ENCODE measurements around the gene IL21.

Gene IL21

DNA sequence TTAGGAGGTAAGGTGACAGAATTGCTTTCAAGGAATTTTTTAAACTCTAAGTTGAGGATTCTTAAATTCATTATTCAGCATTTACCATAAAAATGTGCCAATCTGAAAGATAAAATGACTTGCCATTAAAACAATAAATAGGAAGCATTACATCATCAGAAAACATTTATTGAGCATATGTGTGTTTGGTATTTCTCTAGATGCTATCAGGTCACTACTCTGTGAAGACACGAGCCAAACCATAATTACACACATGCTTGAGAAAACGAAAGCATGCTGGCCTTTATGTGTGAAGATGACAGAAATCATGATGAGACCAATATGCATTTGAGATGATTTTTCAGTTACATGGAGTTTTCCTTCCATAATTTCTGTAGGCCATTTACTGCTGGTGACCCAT, 12.3 kb upstream of the IL21 start:
- H2BK15ac ChIP-seq (ENCODE audit: low read depth, poor library complexity, severe bottlenecking): no peak overlapping the region
- H3K4me2 ChIP-seq (ENCODE audit: low read length, poor library complexity, severe bottlenecking): no peak overlapping the region
- no peak overlapping the region for H3K18ac ChIP-seq (ENCODE audit: low read depth in 1 of 2, low read length in 2 of 2)
- H3K79me1 ChIP-seq (replicated peaks; ENCODE audit: low read length, poor library complexity, severe bottlenecking): no peaks in the 10 kb centered on the region
- no peak overlapping the region for H2AK5ac ChIP-seq (ENCODE audit: low read length, severe bottlenecking)
- H2BK120ac ChIP-seq (ENCODE audit: low read depth, low read length): no peak overlapping the region
- no peak overlapping the region for H4K91ac ChIP-seq (ENCODE audit: low read length)
- no peak for DNase-seq
- no peak overlapping the region for H3K4me3 ChIP-seq (ENCODE audit: insufficient read depth in 1 of 2, low read depth in 1 of 2, low read length in 2 of 2)
- no peaks in the 10 kb centered on the region for H3K36me3 ChIP-seq (ENCODE audit: control insufficient read depth in 1 of 2, insufficient read depth in 2 of 2, low read depth in 1 of 2, low read length in 2 of 2)
- H3K4me1 ChIP-seq (ENCODE audit: control insufficient read depth, insufficient read depth, low read depth, low read length): no peaks in the 10 kb centered on the region
- H3K4ac ChIP-seq (ENCODE audit: low read depth in 1 of 2, low read length in 2 of 2): no peak overlapping the region
- H3K9ac ChIP-seq (ENCODE audit: low read length): no peak overlapping the region
- no peak overlapping the region for H3K27ac ChIP-seq (ENCODE audit: low read length, poor library complexity, severe bottlenecking)
- no peak overlapping the region for H2BK12ac ChIP-seq (ENCODE audit: low read length in 2 of 2)
- H2BK5ac ChIP-seq (ENCODE audit: low read depth, low read length, poor library complexity, severe bottlenecking): no peak overlapping the region
- no peaks in the 10 kb centered on the region for H3K9me3 ChIP-seq (ENCODE audit: control insufficient read depth, low read length)
- H3K14ac ChIP-seq (ENCODE audit: low read length in 2 of 2): no peak overlapping the region
- no peak overlapping the region for H2AFZ ChIP-seq (ENCODE audit: low read depth, low read length)
- H3K27me3 ChIP-seq (ENCODE audit: control insufficient read depth in 1 of 2, insufficient read depth in 1 of 2, low read length in 2 of 2): peaks cover 0 to under 1% of the 10 kb centered on the region in 2 experiments
- 90% methylated on average over 2 of the region's 2 CpGs for whole genome bisulfite sequencing
- no peak overlapping the region for H3K23ac ChIP-seq (ENCODE audit: low read length in 2 of 2)
- H4K8ac ChIP-seq (ENCODE audit: low read length): no peak overlapping the region

DNA sequence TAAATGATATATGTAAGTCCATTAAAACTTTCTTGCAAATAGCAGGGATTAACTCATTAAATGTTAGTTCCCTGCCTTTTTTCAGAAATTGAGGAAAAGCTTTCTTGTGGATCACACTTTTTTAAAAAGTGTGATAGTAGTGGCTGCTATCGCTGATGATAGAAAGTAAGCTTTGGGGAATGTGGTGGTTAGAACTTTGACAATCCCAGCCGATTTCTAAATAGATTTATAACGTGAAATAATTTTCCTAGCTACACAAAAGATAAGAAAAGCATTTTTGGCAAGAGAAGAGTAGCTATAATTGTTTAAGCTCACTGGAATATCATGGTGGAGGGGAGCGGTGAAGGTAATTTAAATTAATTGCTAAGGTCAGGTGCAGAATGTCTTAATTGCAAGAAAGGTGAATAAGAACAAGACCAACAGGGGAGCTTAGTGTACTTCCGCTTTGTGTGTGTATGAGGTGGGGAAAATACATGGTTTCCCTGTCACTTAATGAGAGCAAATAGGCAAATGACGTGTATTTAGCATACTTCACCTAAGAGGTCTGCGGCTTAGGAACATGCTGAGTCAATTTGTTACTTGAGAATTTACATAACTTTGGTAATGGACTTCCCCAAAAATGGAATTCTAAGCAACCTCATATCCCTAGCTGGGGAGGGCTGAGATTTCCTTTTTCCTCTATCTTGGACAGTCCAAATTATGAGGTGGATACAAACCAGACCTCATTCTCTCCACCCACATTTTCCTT, 11.7 kb upstream of the IL21 start:
- 96% methylated on average over 7 of the region's 7 CpGs for WGBS
- H3K18ac ChIP-seq (ENCODE audit: low read depth in 1 of 2, low read length in 2 of 2): no peak overlapping the region
- no peaks in the 10 kb centered on the region for H3K79me1 ChIP-seq (replicated peaks; ENCODE audit: low read length, poor library complexity, severe bottlenecking)
- H2BK15ac ChIP-seq (ENCODE audit: low read depth, poor library complexity, severe bottlenecking): no peak overlapping the region
- H3K36me3 ChIP-seq (ENCODE audit: control insufficient read depth in 1 of 2, insufficient read depth in 2 of 2, low read depth in 1 of 2, low read length in 2 of 2): no peaks in the 10 kb centered on the region
- no peak overlapping the region for H2BK5ac ChIP-seq (ENCODE audit: low read depth, low read length, poor library complexity, severe bottlenecking)
- H3K23ac ChIP-seq (ENCODE audit: low read length in 2 of 2): no peak overlapping the region
- no peaks in the 10 kb centered on the region for H3K9me3 ChIP-seq (ENCODE audit: control insufficient read depth, low read length)
- H3K9ac ChIP-seq (ENCODE audit: low read length): no peak overlapping the region
- no peak overlapping the region for H3K4ac ChIP-seq (ENCODE audit: low read depth in 1 of 2, low read length in 2 of 2)
- H2BK12ac ChIP-seq (ENCODE audit: low read length in 2 of 2): no peak overlapping the region
- H2BK120ac ChIP-seq (ENCODE audit: low read depth, low read length): no peak overlapping the region
- H2AK5ac ChIP-seq (ENCODE audit: low read length, severe bottlenecking): no peak overlapping the region
- H3K4me1 ChIP-seq (ENCODE audit: control insufficient read depth, insufficient read depth, low read depth, low read length): no peaks in the 10 kb centered on the region
- H4K8ac ChIP-seq (ENCODE audit: low read length): no peak overlapping the region
- H2AFZ ChIP-seq (ENCODE audit: low read depth, low read length): no peak overlapping the region
- H3K4me2 ChIP-seq (ENCODE audit: low read length, poor library complexity, severe bottlenecking): no peak overlapping the region
- no peak overlapping the region for H3K27ac ChIP-seq (ENCODE audit: low read length, poor library complexity, severe bottlenecking)
- DNase-seq: no peak
- H4K91ac ChIP-seq (ENCODE audit: low read length): no peak overlapping the region
- no peak overlapping the region for H3K14ac ChIP-seq (ENCODE audit: low read length in 2 of 2)
- no peak overlapping the region for H3K4me3 ChIP-seq (ENCODE audit: insufficient read depth in 1 of 2, low read depth in 1 of 2, low read length in 2 of 2)
- H3K27me3 ChIP-seq (ENCODE audit: control insufficient read depth in 1 of 2, insufficient read depth in 1 of 2, low read length in 2 of 2): no peaks in the 10 kb centered on the region

DNA sequence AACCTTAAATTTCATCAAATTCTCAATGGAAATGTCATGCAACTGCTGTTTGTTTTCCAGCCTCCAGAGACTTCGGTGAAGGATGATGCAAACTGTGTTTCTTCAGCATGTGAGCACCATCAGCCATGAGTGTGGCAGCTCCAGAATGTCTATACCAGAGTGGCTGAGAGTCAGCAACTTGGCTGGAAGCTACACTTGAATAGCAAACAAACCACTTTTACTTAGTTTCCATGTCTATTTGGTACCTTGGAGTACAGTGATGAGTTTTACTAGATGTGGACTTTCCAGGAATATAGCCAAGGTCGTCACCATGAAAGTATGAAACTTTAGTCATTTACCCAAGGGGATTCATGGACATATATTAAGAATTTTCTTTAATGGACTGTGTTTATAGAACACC, 4.3 kb upstream of the IL21 start:
- no peaks in the 10 kb centered on the region for H3K27me3 ChIP-seq (ENCODE audit: control insufficient read depth in 1 of 2, insufficient read depth in 1 of 2, low read length in 2 of 2)
- no peak overlapping the region for H2BK5ac ChIP-seq (ENCODE audit: low read depth, low read length, poor library complexity, severe bottlenecking)
- no peak overlapping the region for H4K91ac ChIP-seq (ENCODE audit: low read length)
- H2AK5ac ChIP-seq (ENCODE audit: low read length, severe bottlenecking): no peak overlapping the region
- DNase-seq: no peak
- no peak overlapping the region for H4K8ac ChIP-seq (ENCODE audit: low read length)
- H3K14ac ChIP-seq (ENCODE audit: low read length in 2 of 2): no peak overlapping the region
- no peak overlapping the region for H2BK12ac ChIP-seq (ENCODE audit: low read length in 2 of 2)
- 88% methylated on average over 2 of the region's 2 CpGs for WGBS
- H3K4ac ChIP-seq (ENCODE audit: low read depth in 1 of 2, low read length in 2 of 2): no peak overlapping the region
- no peak overlapping the region for H3K9ac ChIP-seq (ENCODE audit: low read length)
- H3K4me2 ChIP-seq (ENCODE audit: low read length, poor library complexity, severe bottlenecking): no peak overlapping the region
- H2AFZ ChIP-seq (ENCODE audit: low read depth, low read length): no peak overlapping the region
- no peak overlapping the region for H3K27ac ChIP-seq (ENCODE audit: low read length, poor library complexity, severe bottlenecking)
- H3K79me1 ChIP-seq (replicated peaks; ENCODE audit: low read length, poor library complexity, severe bottlenecking): no peaks in the 10 kb centered on the region
- H3K4me3 ChIP-seq (ENCODE audit: insufficient read depth in 1 of 2, low read depth in 1 of 2, low read length in 2 of 2): no peak overlapping the region
- no peaks in the 10 kb centered on the region for H3K9me3 ChIP-seq (ENCODE audit: control insufficient read depth, low read length)
- no peak overlapping the region for H2BK120ac ChIP-seq (ENCODE audit: low read depth, low read length)
- H3K18ac ChIP-seq (ENCODE audit: low read depth in 1 of 2, low read length in 2 of 2): no peak overlapping the region
- no peaks in the 10 kb centered on the region for H3K4me1 ChIP-seq (ENCODE audit: control insufficient read depth, insufficient read depth, low read depth, low read length)
- H2BK15ac ChIP-seq (ENCODE audit: low read depth, poor library complexity, severe bottlenecking): no peak overlapping the region
- no peaks in the 10 kb centered on the region for H3K36me3 ChIP-seq (ENCODE audit: control insufficient read depth in 1 of 2, insufficient read depth in 2 of 2, low read depth in 1 of 2, low read length in 2 of 2)
- H3K23ac ChIP-seq (ENCODE audit: low read length in 2 of 2): no peak overlapping the region

DNA sequence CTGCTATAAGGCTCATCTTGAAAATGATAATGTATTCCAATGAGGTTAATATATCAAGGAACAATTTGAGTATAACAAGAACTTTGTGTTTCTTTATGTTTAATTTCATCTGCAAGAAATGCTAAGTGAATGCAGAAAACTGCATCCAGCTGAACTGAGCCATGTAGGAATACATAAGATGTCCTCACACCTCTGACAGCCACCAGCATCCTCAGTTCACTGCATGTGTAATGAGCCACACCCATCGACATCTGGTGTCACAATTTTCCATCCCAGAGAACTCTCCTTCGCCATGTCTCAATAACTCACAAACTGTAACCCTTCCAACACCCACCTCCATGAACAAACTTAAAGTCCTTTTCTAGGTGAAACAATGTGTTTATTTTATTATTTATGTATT, 3.3 kb upstream of the IL21 start:
- Histone ChIP-seq H3K4ac (ENCODE audit: low read depth in 1 of 2, low read length in 2 of 2) (no peak overlapping the region), H2BK5ac (ENCODE audit: low read depth, low read length, poor library complexity, severe bottlenecking) (no peak overlapping the region), H2AK5ac (ENCODE audit: low read length, severe bottlenecking) (no peak overlapping the region), H4K8ac (ENCODE audit: low read length) (no peak overlapping the region), H3K36me3 (ENCODE audit: control insufficient read depth in 1 of 2, insufficient read depth in 2 of 2, low read depth in 1 of 2, low read length in 2 of 2) (no peaks in the 10 kb centered on the region), H3K9me3 (ENCODE audit: control insufficient read depth, low read length) (no peaks in the 10 kb centered on the region), H3K18ac (ENCODE audit: low read depth in 1 of 2, low read length in 2 of 2) (no peak overlapping the region), H2BK15ac (ENCODE audit: low read depth, poor library complexity, severe bottlenecking) (no peak overlapping the region), H3K23ac (ENCODE audit: low read length in 2 of 2) (no peak overlapping the region), H2BK12ac (ENCODE audit: low read length in 2 of 2) (no peak overlapping the region), H3K14ac (ENCODE audit: low read length in 2 of 2) (no peak overlapping the region), H3K79me1 (replicated peaks; ENCODE audit: low read length, poor library complexity, severe bottlenecking) (no peaks in the 10 kb centered on the region), H3K4me1 (ENCODE audit: control insufficient read depth, insufficient read depth, low read depth, low read length) (no peaks in the 10 kb centered on the region), H3K4me2 (ENCODE audit: low read length, poor library complexity, severe bottlenecking) (no peak overlapping the region), H3K27ac (ENCODE audit: low read length, poor library complexity, severe bottlenecking) (no peak overlapping the region), H3K9ac (ENCODE audit: low read length) (no peak overlapping the region), H3K27me3 (ENCODE audit: control insufficient read depth in 1 of 2, insufficient read depth in 1 of 2, low read length in 2 of 2) (no peaks in the 10 kb centered on the region), H3K4me3 (ENCODE audit: insufficient read depth in 1 of 2, low read depth in 1 of 2, low read length in 2 of 2) (no peak overlapping the region), H4K91ac (ENCODE audit: low read length) (no peak overlapping the region), H2BK120ac (ENCODE audit: low read depth, low read length) (no peak overlapping the region), H2AFZ (ENCODE audit: low read depth, low read length) (no peak overlapping the region)
- 100% methylated on average over 1 of the region's 2 CpGs for WGBS
- no peak for DNase-seq
